ENCODE data around the gene GATB. TPM values are rescaled to one million over a fixed set of nuclear protein-coding genes. Genes with fewer than 3 reads are reported as not detected.

The GATB gene
- polyA plus RNA-seq, 1 donor (not counting 4 experiments of a cell fraction or from before 2014, with no cell fraction given) = 31.0 TPM

DNA sequence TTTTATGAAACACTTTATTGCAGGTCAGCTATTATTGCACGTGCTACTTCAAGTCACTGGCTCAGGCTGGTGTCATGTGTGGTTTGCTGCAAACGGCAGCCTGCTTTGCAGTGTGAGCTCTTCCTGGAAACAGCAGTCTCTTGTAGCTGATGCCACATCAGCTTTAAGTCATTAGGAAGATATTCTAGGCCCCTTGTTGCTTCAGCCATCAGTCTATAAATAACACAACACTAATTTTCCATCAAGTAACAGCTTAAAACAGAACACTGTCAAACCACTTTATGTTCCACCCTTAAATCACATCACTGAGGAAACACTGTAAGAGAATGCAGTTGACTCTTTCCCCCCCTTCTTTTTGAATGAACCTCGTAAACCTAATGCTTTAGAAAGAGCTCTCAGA lies 93.8 kb downstream of the GATB start:
- H3K27me3 ChIP-seq (ENCODE audit: control insufficient read depth, extremely low read depth, insufficient read depth, low read length) = no peaks in the 10 kb centered on the region
- H3K9me1 ChIP-seq (ENCODE audit: control insufficient read depth, extremely low read depth, insufficient read depth, low read length) = no peaks in the 10 kb centered on the region
- no peaks in the 10 kb centered on the region for H3K9me3 ChIP-seq (ENCODE audit: control insufficient read depth, low read depth, low read length)
- dilution Hi-C loops (cut with MboI; ENCODE audit: extremely low pct_ligation_motif_present, low sequenced_read_pairs) = no loop called here
- FAIRE-seq (peak; percentile 17), DNase-seq (ENCODE audit: low read depth, low spot score) (no peak)
- H3K27ac ChIP-seq (ENCODE audit: control insufficient read depth, insufficient read depth, low read length) = no peak overlapping the region
- peaks cover 26% of the 10 kb centered on the region for H3K4me1 ChIP-seq (ENCODE audit: control insufficient read depth, extremely low read depth, insufficient read depth, low read length)
- TF ChIP-seq, protein P1, sequence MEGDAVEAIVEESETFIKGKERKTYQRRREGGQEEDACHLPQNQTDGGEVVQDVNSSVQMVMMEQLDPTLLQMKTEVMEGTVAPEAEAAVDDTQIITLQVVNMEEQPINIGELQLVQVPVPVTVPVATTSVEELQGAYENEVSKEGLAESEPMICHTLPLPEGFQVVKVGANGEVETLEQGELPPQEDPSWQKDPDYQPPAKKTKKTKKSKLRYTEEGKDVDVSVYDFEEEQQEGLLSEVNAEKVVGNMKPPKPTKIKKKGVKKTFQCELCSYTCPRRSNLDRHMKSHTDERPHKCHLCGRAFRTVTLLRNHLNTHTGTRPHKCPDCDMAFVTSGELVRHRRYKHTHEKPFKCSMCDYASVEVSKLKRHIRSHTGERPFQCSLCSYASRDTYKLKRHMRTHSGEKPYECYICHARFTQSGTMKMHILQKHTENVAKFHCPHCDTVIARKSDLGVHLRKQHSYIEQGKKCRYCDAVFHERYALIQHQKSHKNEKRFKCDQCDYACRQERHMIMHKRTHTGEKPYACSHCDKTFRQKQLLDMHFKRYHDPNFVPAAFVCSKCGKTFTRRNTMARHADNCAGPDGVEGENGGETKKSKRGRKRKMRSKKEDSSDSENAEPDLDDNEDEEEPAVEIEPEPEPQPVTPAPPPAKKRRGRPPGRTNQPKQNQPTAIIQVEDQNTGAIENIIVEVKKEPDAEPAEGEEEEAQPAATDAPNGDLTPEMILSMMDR (optimal IDR thresholded peaks at IDR 0.05 in 1 of 3, IDR thresholded peaks at IDR 0.05 in 1 of 3, conservative IDR thresholded peaks at IDR 0.05 in 1 of 3; ENCODE audit: extremely low read depth in 1 of 3, insufficient read depth in 2 of 3, low read length in 3 of 3) = no peak
- no peak for TF ChIP-seq EZH2 (IDR thresholded peaks at IDR 0.05; ENCODE audit: low read length)
- H3K36me3 ChIP-seq (ENCODE audit: control insufficient read depth in 2 of 2, extremely low read depth in 1 of 2, insufficient read depth in 2 of 2, low read length in 2 of 2) = peaks cover 5 to 10% of the 10 kb centered on the region in 2 experiments
- no peaks in the 10 kb centered on the region for H4K20me1 ChIP-seq (ENCODE audit: control insufficient read depth, extremely low read depth, insufficient read depth, low read length)
- H3K4me3 ChIP-seq (ENCODE audit: control insufficient read depth in 2 of 3, extremely low read depth in 1 of 3, insufficient read depth in 2 of 3, low read depth in 1 of 3, low read length in 3 of 3) = no peak overlapping the region
- no peaks in the 10 kb centered on the region for H3K79me2 ChIP-seq (ENCODE audit: control insufficient read depth, insufficient read depth, low read length)
- no peak overlapping the region for H3K9ac ChIP-seq (ENCODE audit: control insufficient read depth, extremely low read depth, insufficient read depth, low read length)
- H2AFZ ChIP-seq (ENCODE audit: control insufficient read depth, low read length) = no peak overlapping the region
- H3K4me2 ChIP-seq (ENCODE audit: control insufficient read depth, extremely low read depth, insufficient read depth, low read depth, low read length) = no peak overlapping the region

DNA sequence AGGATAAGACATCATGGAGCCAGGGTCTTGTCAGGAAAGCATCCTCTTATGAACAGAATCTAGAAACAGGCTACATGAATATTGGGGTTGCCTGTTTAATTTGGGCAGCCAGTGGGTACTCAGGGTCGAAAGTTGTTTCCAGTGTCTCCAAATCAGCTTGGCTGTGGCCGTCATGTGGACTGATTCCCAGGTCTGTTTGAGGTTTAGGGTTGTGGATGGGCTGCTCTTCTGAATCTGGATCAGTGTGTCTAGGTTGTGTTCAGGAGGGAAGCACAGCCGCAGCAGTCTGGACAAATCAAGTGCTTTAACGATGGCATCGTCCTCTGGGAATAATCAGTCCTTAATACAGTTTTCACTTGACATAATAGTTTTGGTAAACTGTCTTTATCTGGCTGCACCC lies 94.3 kb downstream of the GATB start:
- Histone ChIP-seq H3K9me3 (ENCODE audit: control insufficient read depth, low read depth, low read length) (no peaks in the 10 kb centered on the region), H3K4me3 (ENCODE audit: control insufficient read depth in 2 of 3, extremely low read depth in 1 of 3, insufficient read depth in 2 of 3, low read depth in 1 of 3, low read length in 3 of 3) (no peak overlapping the region), H3K36me3 (ENCODE audit: control insufficient read depth in 2 of 2, extremely low read depth in 1 of 2, insufficient read depth in 2 of 2, low read length in 2 of 2) (peaks cover 5 to 10% of the 10 kb centered on the region in 2 experiments), H3K27ac (ENCODE audit: control insufficient read depth, insufficient read depth, low read length) (no peak overlapping the region), H4K20me1 (ENCODE audit: control insufficient read depth, extremely low read depth, insufficient read depth, low read length) (no peaks in the 10 kb centered on the region), H3K4me1 (ENCODE audit: control insufficient read depth, extremely low read depth, insufficient read depth, low read length) (peaks cover 26% of the 10 kb centered on the region), H3K9ac (ENCODE audit: control insufficient read depth, extremely low read depth, insufficient read depth, low read length) (no peak overlapping the region), H2AFZ (ENCODE audit: control insufficient read depth, low read length) (no peak overlapping the region), H3K27me3 (ENCODE audit: control insufficient read depth, extremely low read depth, insufficient read depth, low read length) (no peaks in the 10 kb centered on the region), H3K79me2 (ENCODE audit: control insufficient read depth, insufficient read depth, low read length) (no peaks in the 10 kb centered on the region), H3K9me1 (ENCODE audit: control insufficient read depth, extremely low read depth, insufficient read depth, low read length) (no peaks in the 10 kb centered on the region), H3K4me2 (ENCODE audit: control insufficient read depth, extremely low read depth, insufficient read depth, low read depth, low read length) (no peak overlapping the region)
- DNase-seq (ENCODE audit: low read depth, low spot score) (no peak), FAIRE-seq (no peak)
- TF ChIP-seq EZH2 (IDR thresholded peaks at IDR 0.05; ENCODE audit: low read length) = no peak
- TF ChIP-seq, protein P1 (optimal IDR thresholded peaks at IDR 0.05 in 1 of 3, IDR thresholded peaks at IDR 0.05 in 1 of 3, conservative IDR thresholded peaks at IDR 0.05 in 1 of 3; ENCODE audit: extremely low read depth in 1 of 3, insufficient read depth in 2 of 3, low read length in 3 of 3) = no peak
- dilution Hi-C loops (cut with MboI; ENCODE audit: extremely low pct_ligation_motif_present, low sequenced_read_pairs) = no loop called here

Measured in keratinocyte (primary cell).